Caco-2 (cell line): ENCODE results near the gene TCOF1. TPM values are rescaled to one million over a fixed set of nuclear protein-coding genes. Genes with fewer than 3 reads are reported as not detected.

ENCODE experiments used
- BruUV-seq: library from RNA; stranded (reverse); fragments of 400-500 nt; replicated peaks from 2 replicates; lab custom pipeline; 2021; lab: Mats Ljungman, UMichigan
- CTCF ChIA-PET: fragments of 300-600 bp; sonication (Branson Sonifier 250); formaldehyde crosslinking; loops from one replicate; lab custom pipeline; 2022; ENCODE audit warnings: antibody characterized with exemption; lab: Charles Lee
- POLR2A ChIA-PET: fragments of 300-600 bp; sonication (Branson Sonifier 250); formaldehyde crosslinking; loops from one replicate; lab custom pipeline; 2022; ENCODE audit warnings: antibody characterized with exemption; lab: Charles Lee
- DNase-seq, 2 experiments: peaks; one replicate each; pipeline versions ENCODE4 v3.0.0 to v3.0.0-alpha.2; 2020 to 2022
- H3K27me3 ChIP-seq: replicated peaks from 2 replicates; pipeline ENCODE4 v1.6.0; 2011; ENCODE audit warnings: low read length; ENCODE audit not compliant: control insufficient read depth, insufficient read depth
- H3K36me3 ChIP-seq: 2 replicates; pipeline ENCODE4 v1.5.1; 2011; ENCODE audit warnings: low read length; ENCODE audit not compliant: control insufficient read depth, insufficient read depth
- H3K4me1 ChIP-seq: fragments of 250-450 bp; sonication (Bioruptor Pico); 2 replicates; pipeline ENCODE4 v1.5.1; 2020; ENCODE audit warnings: mild to moderate bottlenecking
- H3K4me3 ChIP-seq: 2 replicates; pipeline ENCODE4 v1.5.1; 2011; ENCODE audit warnings: low read depth, mild to moderate bottlenecking, control low read depth, low read length
- H3K9me3 ChIP-seq: fragments of 250-450 bp; sonication (Bioruptor Pico); 2 replicates; pipeline ENCODE4 v1.5.1; 2020; ENCODE audit warnings: mild to moderate bottlenecking, moderate library complexity
- H3K27ac Mint-ChIP-seq: one replicate; pipeline ENCODE4 v1.8.0; 2022; ENCODE audit warnings: mixed read lengths; ENCODE audit not compliant: unreplicated experiment
- H3K27me3 Mint-ChIP-seq: one replicate; pipeline ENCODE4 v1.8.0; 2022; ENCODE audit warnings: mixed read lengths; ENCODE audit not compliant: insufficient read depth, unreplicated experiment
- H3K36me3 Mint-ChIP-seq: one replicate; pipeline ENCODE4 v1.8.0; 2022; ENCODE audit warnings: mild to moderate bottlenecking, mixed read lengths; ENCODE audit not compliant: insufficient read depth, unreplicated experiment
- H3K4me1 Mint-ChIP-seq: one replicate; pipeline ENCODE4 v1.8.0; 2022; ENCODE audit warnings: low read depth, mixed read lengths; ENCODE audit not compliant: unreplicated experiment
- H3K4me3 Mint-ChIP-seq: one replicate; pipeline ENCODE4 v1.8.0; 2022; ENCODE audit warnings: mild to moderate bottlenecking, moderate library complexity, mixed read lengths; ENCODE audit not compliant: unreplicated experiment
- H3K9me3 Mint-ChIP-seq: one replicate; pipeline ENCODE4 v1.8.0; 2022; ENCODE audit warnings: mixed read lengths; ENCODE audit not compliant: unreplicated experiment
- CTCF ChIP-seq, 2 experiments: fragments of 200-600 bp in 1 of 2; IDR thresholded peaks; 1 replicate in 1 of 2; 2 replicates in 1 of 2; pipeline versions ENCODE4 v1.5.1 to v1.8.0; 2011 to 2022; ENCODE audit warnings: antibody characterized with exemption in 1 of 2, control low read depth in 1 of 2, inconsistent platforms in 1 of 2, low read depth in 1 of 2, low read length in 1 of 2, mild to moderate bottlenecking in 1 of 2, moderate library complexity in 1 of 2; ENCODE audit not compliant: insufficient read depth in 1 of 2, severe bottlenecking in 1 of 2, unreplicated experiment in 1 of 2
- intact Hi-C: fragments of 100-400 bp; cut with micrococcal nuclease; formaldehyde crosslinking; loops from one replicate; pipeline ENCODE4 v1.10.0; 2022; ENCODE audit not compliant: unreplicated experiment
- total RNA-seq: library from RNA; stranded (reverse); gene quantifications from 2 replicates; pipeline ENCODE4 v1.2.3, GENCODE V29; 2022

The TCOF1 gene
- total RNA-seq, 1 experiment from 2014 or later = 112 TPM

GRCh38 chr5:150440948-150441812, 83.7 kb downstream of the TCOF1 start:
- TF ChIP-seq CTCF (IDR thresholded peaks at IDR 0.05; ENCODE audit: insufficient read depth in 1 of 2, low read depth in 1 of 2, low read length in 1 of 2, severe bottlenecking in 1 of 2, unreplicated experiment in 1 of 2) = no peak
- intact Hi-C loops = no loop called here
- no peaks in the 10 kb centered on the region for H3K9me3 ChIP-seq
- no peak overlapping the region for H3K27ac Mint-ChIP-seq
- no peaks in the 10 kb centered on the region for H3K27me3 ChIP-seq
- no TSS peak for BruUV-seq
- no peak overlapping the region for H3K4me3 ChIP-seq
- ChIA-PET POLR2A (no interaction called here), CTCF (interaction anchor here (1.6 to 1.8 kb wide), 2 partner anchors 8 to 10 kb away, joined by 4 to 5 read pairs; partner anchors contain the start of gene RPS14)
- peaks cover 55% of the 10 kb centered on the region for H3K36me3 Mint-ChIP-seq
- no peaks in the 10 kb centered on the region for H3K4me1 ChIP-seq
- H3K4me3 Mint-ChIP-seq = no peak overlapping the region
- no peaks in the 10 kb centered on the region for H3K27me3 Mint-ChIP-seq
- no peak for DNase-seq
- H3K36me3 ChIP-seq = 0 out of 2 replicates have a peak, but pooled peaks cover 11% of the 10 kb centered on the region
- H3K4me1 Mint-ChIP-seq = no peaks in the 10 kb centered on the region
- H3K9me3 Mint-ChIP-seq = no peaks in the 10 kb centered on the region

- no peak for DNase-seq
- Mint-ChIP-seq H3K4me1 (no peaks in the 10 kb centered on the region), H3K9me3 (no peaks in the 10 kb centered on the region), H3K4me3 (no peak overlapping the region), H3K36me3 (peaks cover 63% of the 10 kb centered on the region), H3K27ac (peak overlapping the region; percentile 32), H3K27me3 (no peaks in the 10 kb centered on the region)
- Histone ChIP-seq H3K27me3 (no peaks in the 10 kb centered on the region), H3K36me3 (peaks cover 16% of the 10 kb centered on the region), H3K4me1 (no peaks in the 10 kb centered on the region), H3K9me3 (no peaks in the 10 kb centered on the region), H3K4me3 (no peak overlapping the region)
- no TSS peak for BruUV-seq
- TF ChIP-seq CTCF (IDR thresholded peaks at IDR 0.05; ENCODE audit: insufficient read depth in 1 of 2, low read depth in 1 of 2, low read length in 1 of 2, severe bottlenecking in 1 of 2, unreplicated experiment in 1 of 2) = no peak
- CTCF ChIA-PET = interaction anchor here (0.6 to 1.6 kb wide), 2 partner anchors 11 to 587 kb away, joined by 3 to 5 read pairs; no protein-coding TSS in a partner anchor
- POLR2A ChIA-PET = no interaction called here
- intact Hi-C loops = no loop called here
Observed at GRCh38 chr5:150441813-150442698, 84.6 kb downstream of the TCOF1 start.

- H3K4me1 Mint-ChIP-seq = peaks cover under 1% of the 10 kb centered on the region
- H3K9me3 Mint-ChIP-seq = no peaks in the 10 kb centered on the region
- H3K27ac Mint-ChIP-seq = peak overlapping the region; percentile 32
- intact Hi-C loops = loop anchor here (1.0 kb wide), 1 partner anchor 14 kb away; no protein-coding TSS in a partner anchor
- Histone ChIP-seq H3K27me3 (no peaks in the 10 kb centered on the region), H3K4me1 (0 out of 2 replicates have a peak, but pooled peaks cover under 1% of the 10 kb centered on the region), H3K36me3 (peaks cover 20% of the 10 kb centered on the region), H3K9me3 (no peaks in the 10 kb centered on the region), H3K4me3 (no peak overlapping the region)
- POLR2A ChIA-PET = no interaction called here
- no peak for TF ChIP-seq CTCF (IDR thresholded peaks at IDR 0.05; ENCODE audit: insufficient read depth in 1 of 2, low read depth in 1 of 2, low read length in 1 of 2, severe bottlenecking in 1 of 2, unreplicated experiment in 1 of 2)
- peaks cover 70% of the 10 kb centered on the region for H3K36me3 Mint-ChIP-seq
- no peak for DNase-seq
- no peaks in the 10 kb centered on the region for H3K27me3 Mint-ChIP-seq
- BruUV-seq = no TSS peak
- no peak overlapping the region for H3K4me3 Mint-ChIP-seq
- CTCF ChIA-PET = interaction anchor here (0.6 to 1.6 kb wide), 2 partner anchors 11 to 588 kb away, joined by 3 to 5 read pairs; no protein-coding TSS in a partner anchor
Observed at GRCh38 chr5:150442699-150443080, 85.2 kb downstream of the TCOF1 start.
